ENCODE results near the gene SAPCD2.
"Not testable (repeated sequence)": the region's sequence is repeated elsewhere in the genome, so short reads cannot be mapped to it uniquely, and the experiment has no call there.

The SAPCD2 gene

GRCh38 chr9:137045294-137046087 is 24.9 kb downstream of the SAPCD2 start:
- DNase-seq = no peak

- no peak for DNase-seq
Measured at GRCh38 chr9:137044502-137045177, 25.7 kb downstream of the SAPCD2 start.

GRCh38 chr9:137044037-137044436 is 26.3 kb downstream of the SAPCD2 start:
- no peak for DNase-seq

- no peak for DNase-seq
Measured at GRCh38 chr9:137042751-137043727, 27.3 kb downstream of the SAPCD2 start.

- DNase-seq = no peak
Measured at GRCh38 chr9:137041124-137041523, 29.2 kb downstream of the SAPCD2 start.

- DNase-seq = no peak
Measured at GRCh38 chr9:137040568-137040967, 29.8 kb downstream of the SAPCD2 start.

- no peak for DNase-seq
Measured at GRCh38 chr9:137039611-137040366, 30.6 kb downstream of the SAPCD2 start.

GRCh38 chr9:137038916-137039315 is 31.4 kb downstream of the SAPCD2 start:
- DNase-seq = no peak

GRCh38 chr9:137037483-137037882 is 32.9 kb downstream of the SAPCD2 start:
- no peak for DNase-seq

GRCh38 chr9:137037035-137037434 is 33.3 kb downstream of the SAPCD2 start:
- no peak for DNase-seq

- DNase-seq = no peak
Measured at GRCh38 chr9:137035937-137036336, 34.4 kb downstream of the SAPCD2 start.

- no peak for DNase-seq
Measured at GRCh38 chr9:137035507-137035834, 34.9 kb downstream of the SAPCD2 start.

- DNase-seq = peak; percentile 94
Measured at GRCh38 chr9:137034709-137035506, 35.4 kb downstream of the SAPCD2 start.

GRCh38 chr9:137034039-137034708 is 36.2 kb downstream of the SAPCD2 start:
- no peak for DNase-seq

GRCh38 chr9:137033481-137033880 is 36.9 kb downstream of the SAPCD2 start:
- DNase-seq = not testable (repeated sequence)

- DNase-seq = peak; percentile 76
Measured at GRCh38 chr9:137032858-137033257, 37.5 kb downstream of the SAPCD2 start.

- DNase-seq = peak; percentile 79
Measured at GRCh38 chr9:137031904-137032640, 38.3 kb downstream of the SAPCD2 start, which contains the start of gene FUT7. Gene FUT7 (minus strand): TSS chr9:137032088. CDS start chr9:137031991, 97 bp downstream.

- peak; percentile 84 for DNase-seq
Measured at GRCh38 chr9:137030538-137031527, 39.5 kb downstream of the SAPCD2 start.

GRCh38 chr9:137030006-137030405 is 40.4 kb downstream of the SAPCD2 start:
- DNase-seq = no peak

All from activated effector memory CD4-positive, alpha-beta T cell treated with anti-CD3 and anti-CD28 coated beads, Interleukin-2, amount 50 U/mL, for 16 hours (primary cell).